GM12872 (cell line): ENCODE data around the gene LGSN.
A peak's percentile ranks its signal among the peaks of the same experiment; 100 is the strongest.

Source experiments
- CTCF ChIP-seq: IDR thresholded peaks from 3 replicates; pipeline ENCODE4 v1.5.1; 2011; ENCODE audit warnings: low read depth, mild to moderate bottlenecking, low read length, moderate library complexity; ENCODE audit not compliant: insufficient read depth

Gene LGSN

GRCh38 chr6:63319939-63320338, at the start of gene LGSN:
LGSN (minus strand) TSS chr6:63319983; CDS start chr6:63319943, 40 bp downstream.
- TF ChIP-seq CTCF = no peak

GRCh38 chr6:63368347-63368746, 48.6 kb upstream of the LGSN start:
- no peak for TF ChIP-seq CTCF

GRCh38 chr6:63355632-63356031, 35.8 kb upstream of the LGSN start:
- TF ChIP-seq CTCF = no peak

- TF ChIP-seq CTCF = no peak
Measured at GRCh38 chr6:63353286-63353630, 33.5 kb upstream of the LGSN start.

- peak; percentile 74 for TF ChIP-seq CTCF
Measured at GRCh38 chr6:63352544-63353285, 32.9 kb upstream of the LGSN start.

- peak; percentile 49; the same call in 2 of the 3 replicates for TF ChIP-seq CTCF
Measured at GRCh38 chr6:63352069-63352543, 32.3 kb upstream of the LGSN start.

- TF ChIP-seq CTCF = no peak
Measured at GRCh38 chr6:63349401-63349800, 29.6 kb upstream of the LGSN start.
